ENCODE measurements around the gene JMJD1C. TPM values are rescaled to one million over a fixed set of nuclear protein-coding genes. Genes with fewer than 3 reads are reported as not detected.

JMJD1C gene
- total RNA-seq, 1 experiment from 2014 or later = 67.6 TPM

GRCh38 chr10:63319231-63319630 is 146.5 kb downstream of the JMJD1C start:
- no peaks in the 10 kb centered on the region for H3K9me3 Mint-ChIP-seq (ENCODE audit: low read depth, unreplicated experiment)
- no peak overlapping the region for H3K4me3 Mint-ChIP-seq (ENCODE audit: low read depth, unreplicated experiment)
- H3K27me3 Mint-ChIP-seq (ENCODE audit: unreplicated experiment) = no peaks in the 10 kb centered on the region
- DNase-seq = no peak
- TF ChIP-seq, protein P1, sequence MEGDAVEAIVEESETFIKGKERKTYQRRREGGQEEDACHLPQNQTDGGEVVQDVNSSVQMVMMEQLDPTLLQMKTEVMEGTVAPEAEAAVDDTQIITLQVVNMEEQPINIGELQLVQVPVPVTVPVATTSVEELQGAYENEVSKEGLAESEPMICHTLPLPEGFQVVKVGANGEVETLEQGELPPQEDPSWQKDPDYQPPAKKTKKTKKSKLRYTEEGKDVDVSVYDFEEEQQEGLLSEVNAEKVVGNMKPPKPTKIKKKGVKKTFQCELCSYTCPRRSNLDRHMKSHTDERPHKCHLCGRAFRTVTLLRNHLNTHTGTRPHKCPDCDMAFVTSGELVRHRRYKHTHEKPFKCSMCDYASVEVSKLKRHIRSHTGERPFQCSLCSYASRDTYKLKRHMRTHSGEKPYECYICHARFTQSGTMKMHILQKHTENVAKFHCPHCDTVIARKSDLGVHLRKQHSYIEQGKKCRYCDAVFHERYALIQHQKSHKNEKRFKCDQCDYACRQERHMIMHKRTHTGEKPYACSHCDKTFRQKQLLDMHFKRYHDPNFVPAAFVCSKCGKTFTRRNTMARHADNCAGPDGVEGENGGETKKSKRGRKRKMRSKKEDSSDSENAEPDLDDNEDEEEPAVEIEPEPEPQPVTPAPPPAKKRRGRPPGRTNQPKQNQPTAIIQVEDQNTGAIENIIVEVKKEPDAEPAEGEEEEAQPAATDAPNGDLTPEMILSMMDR (IDR thresholded peaks at IDR 0.05; ENCODE audit: unreplicated experiment) = no peak
- H3K27ac Mint-ChIP-seq (ENCODE audit: unreplicated experiment) = no peak overlapping the region
- H3K4me1 Mint-ChIP-seq (ENCODE audit: low read depth, unreplicated experiment) = peaks cover 23% of the 10 kb centered on the region
- intact Hi-C loops (cut with micrococcal nuclease; ENCODE audit: unreplicated experiment) = loop anchor here (10.0 kb wide), 1 partner anchor 64 kb away; no protein-coding TSS in a partner anchor
- H3K36me3 Mint-ChIP-seq (ENCODE audit: insufficient read depth, unreplicated experiment) = peaks cover 5% of the 10 kb centered on the region
- CTCF ChIA-PET = no interaction called here
- BruUV-seq (replicated peaks) = no TSS peak

DNA sequence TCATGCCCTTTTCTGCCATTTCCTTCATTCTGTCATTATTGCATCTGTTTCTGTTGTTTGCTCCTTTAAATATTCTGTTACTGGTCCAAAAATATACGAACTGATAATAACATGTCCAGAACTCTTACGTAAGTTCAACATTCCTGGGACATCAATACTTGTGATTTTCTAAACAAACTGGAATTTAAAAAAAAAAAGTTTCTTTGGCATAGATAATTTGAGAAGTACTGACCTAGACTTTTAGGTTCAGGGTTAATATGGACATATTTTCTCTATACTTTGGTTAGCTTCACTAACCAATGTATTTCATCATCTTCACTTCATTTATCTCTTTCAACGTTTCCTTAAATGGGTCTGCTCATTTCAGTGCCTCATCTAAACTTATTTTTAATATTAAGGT is 147.3 kb downstream of the JMJD1C start:
- CTCF ChIA-PET = interaction anchor here (0.8 kb wide), 1 partner anchor 10 kb away, joined by 3 read pairs; no protein-coding TSS in a partner anchor
- TF ChIP-seq, protein P1 (IDR thresholded peaks at IDR 0.05; ENCODE audit: unreplicated experiment) = no peak
- Mint-ChIP-seq H3K36me3 (ENCODE audit: insufficient read depth, unreplicated experiment) (peaks cover 5% of the 10 kb centered on the region), H3K4me1 (ENCODE audit: low read depth, unreplicated experiment) (peaks cover 23% of the 10 kb centered on the region), H3K27ac (ENCODE audit: unreplicated experiment) (peak overlapping the region; percentile 23), H3K9me3 (ENCODE audit: low read depth, unreplicated experiment) (no peaks in the 10 kb centered on the region), H3K27me3 (ENCODE audit: unreplicated experiment) (no peaks in the 10 kb centered on the region), H3K4me3 (ENCODE audit: low read depth, unreplicated experiment) (no peak overlapping the region)
- no peak for DNase-seq
- intact Hi-C loops (cut with micrococcal nuclease; ENCODE audit: unreplicated experiment) = loop anchor here (10.0 kb wide), 1 partner anchor 64 kb away; no protein-coding TSS in a partner anchor
- BruUV-seq (replicated peaks) = no TSS peak

DNA sequence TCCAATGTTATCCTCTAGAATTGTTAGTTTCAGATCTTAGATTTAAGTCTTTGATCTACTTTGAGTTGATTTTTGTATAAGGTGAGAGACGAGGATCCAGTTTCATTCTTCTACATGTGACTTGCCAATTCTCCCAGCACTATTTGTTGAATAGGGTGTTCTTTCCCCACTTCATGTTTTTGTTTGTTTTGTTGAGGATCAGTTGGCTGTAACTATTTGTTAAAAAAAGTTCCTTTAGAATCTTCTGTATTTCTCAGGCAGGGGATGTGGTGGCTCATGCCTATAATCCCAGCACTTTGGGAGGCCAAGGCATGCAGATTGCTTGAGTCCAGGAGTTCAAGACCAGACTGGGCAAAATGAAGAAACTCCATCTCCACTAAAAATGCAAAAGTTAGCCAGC is 151.8 kb downstream of the JMJD1C start:
- Mint-ChIP-seq H3K27ac (ENCODE audit: unreplicated experiment) (no peak overlapping the region), H3K36me3 (ENCODE audit: insufficient read depth, unreplicated experiment) (peaks cover 5% of the 10 kb centered on the region), H3K4me1 (ENCODE audit: low read depth, unreplicated experiment) (peaks cover 16% of the 10 kb centered on the region), H3K9me3 (ENCODE audit: low read depth, unreplicated experiment) (no peaks in the 10 kb centered on the region), H3K4me3 (ENCODE audit: low read depth, unreplicated experiment) (no peak overlapping the region), H3K27me3 (ENCODE audit: unreplicated experiment) (no peaks in the 10 kb centered on the region)
- BruUV-seq (replicated peaks) = no TSS peak
- TF ChIP-seq, protein P1 (IDR thresholded peaks at IDR 0.05; ENCODE audit: unreplicated experiment) = no peak
- no peak for DNase-seq
- intact Hi-C loops (cut with micrococcal nuclease; ENCODE audit: unreplicated experiment) = loop anchor here (10.0 kb wide), 1 partner anchor 59 kb away; no protein-coding TSS in a partner anchor
- CTCF ChIA-PET = no interaction called here

DNA sequence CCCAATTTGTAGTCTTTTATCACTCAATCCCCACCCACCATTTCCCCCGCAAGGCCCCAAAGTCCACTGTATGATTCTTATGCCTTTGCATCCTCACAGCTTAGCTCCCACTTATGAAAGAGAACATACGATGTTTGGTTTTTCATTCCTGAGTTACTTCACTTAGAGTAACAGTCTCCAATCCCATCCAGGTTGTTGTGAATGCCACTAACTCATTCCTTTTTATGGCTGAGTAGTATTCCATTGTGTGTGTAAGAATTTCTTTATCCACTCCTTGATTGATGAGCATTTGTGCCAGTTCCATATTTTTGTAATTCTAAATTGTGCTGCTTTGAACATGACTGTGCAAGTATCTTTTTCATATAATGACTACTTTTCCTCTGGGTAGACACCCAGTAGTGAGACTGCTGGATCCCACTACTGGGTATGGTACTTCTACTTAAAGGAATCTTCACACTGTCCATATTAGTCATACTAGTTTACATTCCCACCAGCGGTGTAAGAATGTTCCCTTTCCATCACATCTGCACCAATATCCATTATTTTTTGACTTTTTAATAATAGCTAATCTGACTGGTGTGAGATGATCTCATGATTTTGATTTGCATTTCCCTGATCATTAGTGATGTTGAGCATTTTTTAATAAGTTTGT is 152.6 kb downstream of the JMJD1C start:
- Mint-ChIP-seq H3K27ac (ENCODE audit: unreplicated experiment) (no peak overlapping the region), H3K36me3 (ENCODE audit: insufficient read depth, unreplicated experiment) (peaks cover 5% of the 10 kb centered on the region), H3K27me3 (ENCODE audit: unreplicated experiment) (no peaks in the 10 kb centered on the region), H3K9me3 (ENCODE audit: low read depth, unreplicated experiment) (no peaks in the 10 kb centered on the region), H3K4me1 (ENCODE audit: low read depth, unreplicated experiment) (peaks cover 9% of the 10 kb centered on the region), H3K4me3 (ENCODE audit: low read depth, unreplicated experiment) (no peak overlapping the region)
- no peak for DNase-seq
- BruUV-seq (replicated peaks) = no TSS peak
- CTCF ChIA-PET = no interaction called here
- intact Hi-C loops (cut with micrococcal nuclease; ENCODE audit: unreplicated experiment) = loop anchor here (10.0 kb wide), 1 partner anchor 58 kb away; no protein-coding TSS in a partner anchor
- TF ChIP-seq, protein P1 (IDR thresholded peaks at IDR 0.05; ENCODE audit: unreplicated experiment) = no peak
